DOHH2 (cell line): Measurements from ENCODE around the gene SMIM34.
"Not testable (repeated sequence)": the region's sequence is repeated elsewhere in the genome, so short reads cannot be mapped to it uniquely, and the experiment has no call there.

Experiments used
- H3F3A ChIP-seq: fragments of 200-600 bp; sonication (generic), shearing (Covaris generic); 2 replicates; pipeline ENCODE4 v1.6.0; 2016; ENCODE audit warnings: antibody characterized with exemption, mild to moderate bottlenecking; ENCODE audit not compliant: control insufficient read depth, insufficient read depth
- H3K27ac ChIP-seq: fragments of 200-600 bp; sonication (generic); 2 replicates; pipeline ENCODE4 v1.5.1; 2014; ENCODE audit warnings: low read depth, mild to moderate bottlenecking, low read length, moderate library complexity
- H3K27me3 ChIP-seq: fragments of 200-600 bp; sonication (generic); 2 replicates; pipeline ENCODE4 v1.6.1; 2014; ENCODE audit warnings: mild to moderate bottlenecking, low read length, mixed read lengths; ENCODE audit not compliant: control insufficient read depth
- H3K36me3 ChIP-seq: fragments of 200-600 bp; sonication (generic); 2 replicates; pipeline ENCODE4 v1.6.1; 2014; ENCODE audit warnings: mild to moderate bottlenecking, low read length, moderate library complexity, mixed read lengths; ENCODE audit not compliant: control insufficient read depth
- H3K4me1 ChIP-seq: fragments of 200-600 bp; sonication (generic); 2 replicates; pipeline ENCODE4 v1.6.1; 2014; ENCODE audit warnings: mild to moderate bottlenecking, low read length, mixed read lengths; ENCODE audit not compliant: control insufficient read depth
- H3K4me2 ChIP-seq: fragments of 200-600 bp; sonication (generic); 2 replicates; pipeline ENCODE4 v1.6.0; 2014; ENCODE audit warnings: mild to moderate bottlenecking, low read length, moderate library complexity
- H3K4me3 ChIP-seq: fragments of 200-600 bp; sonication (generic); 2 replicates; pipeline ENCODE4 v1.5.1; 2014; ENCODE audit warnings: mild to moderate bottlenecking, low read length, mixed read lengths
- H3K79me2 ChIP-seq: fragments of 200-600 bp; sonication (generic); 2 replicates; pipeline ENCODE4 v1.6.1; 2014; ENCODE audit warnings: mild to moderate bottlenecking, low read length, mixed read lengths; ENCODE audit not compliant: control insufficient read depth
- H3K9me2 ChIP-seq: fragments of 200-600 bp; sonication (generic); replicated peaks from 2 replicates; pipeline ENCODE4 v1.6.1; 2014; ENCODE audit warnings: mild to moderate bottlenecking, low read length, mixed read lengths; ENCODE audit not compliant: control insufficient read depth
- H3K9me3 ChIP-seq: fragments of 200-600 bp; sonication (generic); 2 replicates; pipeline ENCODE4 v1.6.1; 2014; ENCODE audit warnings: antibody characterized with exemption, low read length, mixed read lengths; ENCODE audit not compliant: control insufficient read depth, insufficient read depth
- H4K20me1 ChIP-seq: fragments of 200-600 bp; sonication (generic); 2 replicates; pipeline ENCODE4 v1.6.0; 2014; ENCODE audit warnings: low read depth, mild to moderate bottlenecking, antibody characterized with exemption, low read length, moderate library complexity; ENCODE audit not compliant: control insufficient read depth, insufficient read depth

Gene SMIM34

GRCh38 chr21:34423805-34424204 is at the start of gene SMIM34:
Gene SMIM34 (minus strand): TSS chr21:34423951. CDS start chr21:34423839, 112 bp downstream.
- H3K79me2 ChIP-seq, H3K36me3 ChIP-seq, H3K9me2 ChIP-seq, H3K4me1 ChIP-seq, H3K27me3 ChIP-seq, H3K9me3 ChIP-seq, H3K27ac ChIP-seq, H3F3A ChIP-seq, H3K4me2 ChIP-seq, H4K20me1 ChIP-seq, H3K4me3 ChIP-seq: not testable (repeated sequence)

- not testable (repeated sequence) for H3F3A ChIP-seq, H3K27me3 ChIP-seq, H3K4me1 ChIP-seq, H3K4me2 ChIP-seq, H3K27ac ChIP-seq, H3K36me3 ChIP-seq, H4K20me1 ChIP-seq, H3K4me3 ChIP-seq, H3K79me2 ChIP-seq, H3K9me3 ChIP-seq, H3K9me2 ChIP-seq
Observed at GRCh38 chr21:34467333-34467732, 43.6 kb upstream of the SMIM34 start.

- H3K79me2 ChIP-seq, H3K36me3 ChIP-seq, H3K4me1 ChIP-seq, H3K9me2 ChIP-seq, H3K4me2 ChIP-seq, H3K27ac ChIP-seq, H4K20me1 ChIP-seq, H3K9me3 ChIP-seq, H3F3A ChIP-seq, H3K27me3 ChIP-seq, H3K4me3 ChIP-seq: not testable (repeated sequence)
Observed at GRCh38 chr21:34459426-34459825, 35.7 kb upstream of the SMIM34 start.

GRCh38 chr21:34458266-34458665 is 34.5 kb upstream of the SMIM34 start:
- H3K9me2 ChIP-seq, H3K36me3 ChIP-seq, H3K27ac ChIP-seq, H3K9me3 ChIP-seq, H3K4me2 ChIP-seq, H3K4me3 ChIP-seq, H4K20me1 ChIP-seq, H3K79me2 ChIP-seq, H3F3A ChIP-seq, H3K4me1 ChIP-seq, H3K27me3 ChIP-seq: not testable (repeated sequence)

- not testable (repeated sequence) for H3F3A ChIP-seq, H3K4me1 ChIP-seq, H3K27me3 ChIP-seq, H3K79me2 ChIP-seq, H3K4me3 ChIP-seq, H3K4me2 ChIP-seq, H3K27ac ChIP-seq, H3K9me2 ChIP-seq, H4K20me1 ChIP-seq, H3K36me3 ChIP-seq, H3K9me3 ChIP-seq
Observed at GRCh38 chr21:34456180-34456579, 32.4 kb upstream of the SMIM34 start.

GRCh38 chr21:34455628-34456027 is 31.9 kb upstream of the SMIM34 start:
- H3F3A ChIP-seq, H3K4me3 ChIP-seq, H3K9me2 ChIP-seq, H3K27ac ChIP-seq, H4K20me1 ChIP-seq, H3K4me2 ChIP-seq, H3K79me2 ChIP-seq, H3K36me3 ChIP-seq, H3K4me1 ChIP-seq, H3K27me3 ChIP-seq, H3K9me3 ChIP-seq: not testable (repeated sequence)

GRCh38 chr21:34447018-34447417 is 23.3 kb upstream of the SMIM34 start:
- not testable (repeated sequence) for H4K20me1 ChIP-seq, H3K4me2 ChIP-seq, H3K9me3 ChIP-seq, H3K4me1 ChIP-seq, H3K27me3 ChIP-seq, H3K36me3 ChIP-seq, H3K9me2 ChIP-seq, H3K79me2 ChIP-seq, H3K4me3 ChIP-seq, H3F3A ChIP-seq, H3K27ac ChIP-seq

- not testable (repeated sequence) for H3K27me3 ChIP-seq, H3K27ac ChIP-seq, H3K36me3 ChIP-seq, H3K4me1 ChIP-seq, H3F3A ChIP-seq, H3K79me2 ChIP-seq, H3K4me2 ChIP-seq, H3K9me2 ChIP-seq, H3K4me3 ChIP-seq, H3K9me3 ChIP-seq, H4K20me1 ChIP-seq
Observed at GRCh38 chr21:34443486-34443885, 19.7 kb upstream of the SMIM34 start.

GRCh38 chr21:34429710-34430109 is 6.0 kb upstream of the SMIM34 start:
- H3K4me3 ChIP-seq, H3K27ac ChIP-seq, H3K36me3 ChIP-seq, H4K20me1 ChIP-seq, H3K4me2 ChIP-seq, H3K9me3 ChIP-seq, H3K9me2 ChIP-seq, H3K79me2 ChIP-seq, H3F3A ChIP-seq, H3K4me1 ChIP-seq, H3K27me3 ChIP-seq: not testable (repeated sequence)
